Central memory CD4-positive, alpha-beta T cell (primary cell): Measurements from ENCODE around the gene PRR12.
A peak's percentile ranks its signal among the peaks of the same experiment; 100 is the strongest.

Experiments used
- DNase-seq: peaks from one replicate; pipeline ENCODE4 v3.0.0; 2022

PRR12 gene

DNA sequence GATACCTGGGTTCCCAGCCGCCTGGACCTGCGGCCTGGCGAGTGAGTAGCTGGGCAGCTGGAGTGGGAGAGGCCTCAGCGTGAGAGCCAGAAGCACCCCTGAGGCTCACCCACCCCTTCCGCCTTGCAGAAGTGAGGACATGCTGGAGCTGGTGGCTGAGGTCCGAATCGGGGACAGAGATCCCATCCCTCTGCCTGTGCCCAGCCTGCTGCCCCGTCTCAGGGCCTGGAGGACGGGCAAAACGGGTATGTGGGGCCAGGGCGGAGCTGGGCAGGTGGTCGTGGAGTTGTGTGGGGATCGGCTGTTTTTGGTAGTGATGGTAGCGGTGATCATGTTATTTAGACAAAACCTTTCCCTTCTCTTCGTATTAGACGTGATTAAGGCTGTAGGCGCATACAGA lies 55.6 kb downstream of the PRR12 start:
- no peak for DNase-seq

DNA sequence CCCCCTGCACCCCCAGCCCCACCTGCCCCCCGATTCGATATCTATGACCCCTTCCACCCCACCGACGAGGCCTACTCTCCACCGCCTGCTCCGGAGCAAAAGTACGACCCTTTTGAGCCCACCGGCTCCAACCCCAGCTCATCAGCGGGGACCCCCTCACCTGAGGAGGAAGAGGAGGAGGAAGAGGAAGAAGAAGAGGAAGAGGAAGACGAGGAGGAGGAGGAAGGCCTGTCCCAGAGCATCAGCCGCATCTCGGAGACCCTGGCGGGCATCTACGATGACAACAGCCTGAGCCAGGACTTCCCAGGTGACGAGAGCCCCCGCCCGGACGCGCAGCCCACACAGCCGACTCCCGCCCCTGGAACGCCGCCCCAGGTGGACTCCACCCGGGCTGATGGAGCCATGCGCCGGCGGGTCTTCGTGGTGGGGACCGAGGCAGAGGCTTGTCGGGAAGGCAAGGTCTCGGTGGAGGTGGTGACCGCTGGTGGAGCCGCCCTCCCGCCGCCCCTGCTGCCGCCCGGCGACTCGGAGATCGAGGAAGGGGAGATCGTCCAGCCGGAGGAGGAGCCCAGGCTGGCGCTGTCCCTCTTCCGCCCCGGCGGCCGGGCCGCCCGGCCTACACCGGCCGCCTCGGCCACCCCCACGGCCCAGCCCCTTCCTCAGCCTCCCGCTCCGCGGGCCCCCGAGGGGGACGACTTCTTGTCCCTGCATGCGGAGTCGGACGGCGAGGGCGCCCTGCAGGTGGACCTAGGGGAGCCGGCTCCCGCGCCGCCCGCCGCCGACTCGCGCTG lies 60.2 kb downstream of the PRR12 start:
- no peak for DNase-seq

GRCh38 chr19:49651820-49652550 lies 61.0 kb downstream of the PRR12 start:
- no peak for DNase-seq

DNA sequence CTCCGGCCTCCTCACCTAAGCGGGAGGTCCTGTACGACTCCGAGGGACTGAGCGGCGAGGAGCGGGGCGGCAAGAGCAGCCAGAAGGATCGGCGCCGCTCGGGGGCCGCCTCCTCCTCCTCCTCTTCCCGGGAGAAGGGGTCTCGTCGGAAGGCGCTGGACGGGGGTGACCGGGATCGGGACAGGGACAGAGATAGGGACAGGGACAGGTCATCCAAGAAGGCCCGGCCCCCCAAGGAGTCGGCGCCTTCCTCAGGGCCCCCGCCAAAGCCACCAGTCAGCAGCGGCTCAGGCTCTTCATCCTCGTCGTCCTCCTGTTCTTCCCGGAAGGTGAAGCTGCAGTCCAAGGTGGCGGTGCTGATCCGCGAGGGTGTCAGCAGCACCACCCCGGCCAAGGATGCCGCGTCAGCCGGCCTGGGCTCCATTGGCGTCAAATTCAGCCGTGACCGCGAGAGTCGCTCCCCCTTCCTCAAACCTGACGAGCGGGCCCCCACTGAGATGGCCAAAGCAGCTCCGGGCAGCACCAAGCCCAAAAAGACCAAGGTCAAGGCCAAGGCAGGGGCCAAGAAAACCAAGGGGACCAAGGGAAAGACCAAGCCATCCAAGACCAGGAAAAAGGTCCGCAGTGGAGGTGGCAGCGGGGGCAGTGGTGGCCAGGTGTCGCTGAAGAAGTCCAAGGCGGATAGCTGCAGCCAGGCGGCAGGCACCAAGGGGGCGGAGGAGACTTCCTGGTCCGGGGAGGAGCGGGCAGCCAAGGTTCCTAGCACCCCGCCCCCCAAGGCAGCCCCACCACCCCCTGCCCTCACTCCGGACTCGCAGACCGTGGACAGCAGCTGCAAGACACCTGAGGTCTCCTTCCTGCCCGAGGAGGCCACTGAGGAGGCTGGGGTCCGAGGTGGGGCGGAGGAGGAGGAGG lies 61.8 kb downstream of the PRR12 start:
- no peak for DNase-seq

DNA sequence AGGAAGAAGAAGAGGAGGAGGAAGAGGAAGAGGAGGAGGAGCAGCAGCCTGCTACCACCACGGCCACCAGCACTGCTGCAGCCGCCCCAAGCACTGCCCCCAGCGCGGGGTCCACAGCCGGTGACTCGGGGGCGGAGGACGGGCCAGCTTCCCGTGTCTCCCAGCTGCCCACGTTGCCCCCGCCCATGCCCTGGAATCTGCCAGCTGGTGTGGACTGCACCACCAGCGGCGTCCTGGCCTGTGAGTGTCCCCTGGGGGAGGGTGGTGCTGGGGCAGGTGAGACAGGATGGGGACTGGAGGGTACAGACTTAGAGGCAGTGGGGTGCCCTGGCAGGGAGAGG lies 62.5 kb downstream of the PRR12 start:
- no peak for DNase-seq

GRCh38 chr19:49654581-49654980 lies 63.6 kb downstream of the PRR12 start:
- no peak for DNase-seq

DNA sequence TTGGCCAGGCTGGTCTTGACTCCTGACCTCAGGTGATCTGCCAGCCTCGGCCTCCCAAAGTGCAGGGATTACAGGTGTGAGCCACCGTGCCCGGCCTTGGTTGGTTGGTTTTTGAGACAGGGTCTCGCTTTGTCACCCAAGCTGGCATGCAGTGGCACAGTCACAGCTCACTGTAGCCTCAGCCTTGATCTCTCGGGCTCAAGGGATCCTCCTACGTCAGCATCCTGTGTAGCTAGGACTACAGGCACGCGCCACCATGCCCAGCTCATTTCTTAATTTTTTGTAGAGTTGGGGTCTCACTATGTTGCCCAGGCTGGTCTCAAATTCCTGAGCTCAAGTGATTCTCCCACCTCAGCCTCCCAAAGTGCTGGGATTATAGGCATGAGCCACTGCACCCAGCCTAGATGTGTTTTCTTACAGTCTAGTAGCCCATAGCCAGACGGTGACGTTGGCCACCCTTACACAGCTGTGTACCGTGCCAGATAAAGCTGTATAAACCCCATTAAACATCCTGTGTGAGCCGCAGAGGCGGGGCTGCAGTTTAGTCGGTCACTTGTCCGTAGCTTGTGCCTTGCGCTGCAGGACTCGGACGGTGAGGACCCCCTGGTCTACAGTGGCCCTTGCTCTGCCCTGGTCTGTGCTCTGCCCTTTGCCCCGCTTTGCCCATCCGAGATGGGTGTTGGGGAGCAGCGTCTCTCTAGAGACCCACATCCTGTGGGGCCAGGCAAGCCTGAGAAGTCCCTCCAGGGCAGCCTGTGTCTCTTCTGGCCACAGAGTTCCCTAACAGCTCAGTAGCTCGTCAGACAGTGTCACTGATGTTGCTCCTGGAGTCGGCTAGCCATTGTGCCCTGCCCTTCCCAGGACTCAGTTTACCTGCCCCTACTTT lies 64.8 kb downstream of the PRR12 start:
- DNase-seq = no peak

GRCh38 chr19:49656456-49657109 lies 65.6 kb downstream of the PRR12 start:
- no peak for DNase-seq

DNA sequence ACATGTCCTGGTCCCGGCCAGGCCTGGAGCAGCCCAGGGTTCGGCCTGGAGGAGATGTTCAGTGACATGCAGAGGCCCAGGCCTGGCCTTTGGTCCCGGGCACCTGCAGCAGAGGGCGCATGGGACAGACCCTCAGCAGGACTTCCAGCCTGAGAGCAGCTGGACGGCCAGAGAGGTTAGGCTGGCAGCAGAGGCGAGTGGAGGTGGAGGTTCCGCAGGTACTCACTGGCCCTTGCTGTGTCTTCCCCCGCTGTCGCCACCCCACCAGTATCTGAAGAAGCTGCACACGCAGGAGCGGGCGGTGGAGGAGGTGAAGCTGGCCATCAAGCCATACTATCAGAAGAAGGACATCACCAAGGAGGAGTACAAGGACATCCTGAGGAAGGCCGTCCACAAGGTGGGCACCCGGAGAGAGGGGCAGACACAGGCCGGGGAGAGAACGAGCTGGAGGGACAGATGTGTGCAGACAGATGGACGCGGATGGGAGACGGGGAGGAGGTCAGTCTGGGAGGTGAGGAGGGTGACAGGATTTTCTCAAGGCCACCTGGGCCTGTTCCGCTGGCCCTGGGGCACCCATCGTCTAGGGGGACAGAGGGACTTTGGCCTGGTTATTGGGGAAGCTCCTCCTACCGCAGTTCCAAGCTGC lies 66.6 kb downstream of the PRR12 start:
- no peak for DNase-seq

DNA sequence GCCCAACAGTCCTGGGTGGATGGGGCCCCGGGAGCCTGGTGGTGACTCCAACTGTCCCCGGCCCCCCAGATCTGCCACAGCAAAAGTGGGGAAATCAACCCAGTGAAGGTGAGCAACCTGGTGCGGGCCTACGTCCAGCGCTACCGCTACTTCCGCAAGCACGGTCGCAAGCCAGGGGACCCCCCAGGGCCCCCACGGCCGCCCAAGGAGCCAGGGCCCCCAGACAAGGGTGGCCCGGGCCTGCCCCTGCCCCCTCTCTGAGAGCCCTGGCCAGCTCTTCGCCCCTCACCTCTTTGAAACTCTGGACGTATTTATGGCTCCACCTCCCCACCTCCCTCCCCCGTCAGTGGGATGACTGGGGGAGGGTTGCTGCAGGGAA lies 67.1 kb downstream of the PRR12 start:
- DNase-seq = no peak

DNA sequence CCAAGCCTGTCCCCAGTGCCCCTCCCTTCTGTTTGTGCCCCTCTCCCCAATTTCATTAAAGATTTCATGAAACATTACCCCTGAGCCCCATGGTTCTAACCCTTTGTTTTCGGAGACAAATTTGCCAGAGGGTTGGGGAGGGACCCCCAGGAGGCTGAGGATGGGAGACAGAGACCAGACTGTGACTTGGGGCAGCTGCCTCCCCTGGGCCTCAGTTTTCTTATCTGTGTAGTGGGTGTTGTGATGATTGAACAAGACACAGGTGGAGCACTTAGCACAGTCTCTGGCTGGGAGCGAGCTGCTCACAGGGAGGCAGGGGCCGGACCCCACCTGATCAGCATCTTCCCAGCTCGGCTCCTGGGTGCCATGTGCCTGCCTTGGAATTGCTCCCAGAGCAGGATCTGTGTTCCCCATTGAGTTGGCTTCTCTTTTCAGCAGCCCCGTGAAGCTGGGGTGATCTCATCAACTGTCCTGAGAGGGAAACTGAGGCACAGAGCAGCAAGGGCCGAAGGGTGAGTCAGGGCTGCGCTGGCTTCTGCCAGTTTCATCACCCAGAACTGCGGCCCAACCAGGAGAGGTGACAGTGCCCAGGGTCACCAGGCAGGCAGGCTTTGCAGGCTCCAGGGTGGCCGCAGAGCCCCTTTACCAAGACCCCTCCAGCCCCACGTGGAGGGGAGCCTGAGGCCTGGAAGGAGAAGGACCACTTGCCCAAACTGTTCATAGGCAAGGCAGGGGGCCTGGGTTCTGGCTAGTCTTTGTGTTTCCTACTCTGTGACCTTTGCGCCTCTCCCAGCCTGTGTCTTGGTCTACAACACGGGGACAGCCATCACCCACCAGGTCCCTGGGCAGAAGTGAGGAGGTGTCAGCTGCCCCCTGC lies 67.8 kb downstream of the PRR12 start:
- no peak for DNase-seq

GRCh38 chr19:49660338-49660961 lies 69.5 kb downstream of the PRR12 start:
- no peak for DNase-seq

GRCh38 chr19:49662011-49662410 lies 71.0 kb downstream of the PRR12 start:
- DNase-seq = no peak

DNA sequence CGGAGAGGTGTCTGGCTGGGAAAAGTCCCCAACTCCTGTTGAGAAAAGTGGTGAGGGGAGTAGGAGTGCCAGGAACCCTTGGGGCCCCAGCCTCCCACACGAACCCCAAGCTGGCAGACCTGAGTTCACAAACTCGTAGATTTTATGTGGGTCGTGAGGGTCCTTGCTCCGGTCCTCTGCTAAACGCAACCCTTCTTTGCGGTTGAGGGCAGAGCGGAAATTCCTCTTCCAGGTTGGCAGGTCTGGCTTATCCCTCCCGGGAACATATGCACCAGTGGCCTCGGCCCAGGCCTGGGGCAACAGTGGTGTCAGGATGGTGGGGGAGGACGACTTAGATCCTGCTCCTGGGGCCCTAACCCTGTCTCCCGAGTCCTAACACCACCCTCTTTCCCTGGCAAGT lies 72.2 kb downstream of the PRR12 start:
- DNase-seq = no peak

DNA sequence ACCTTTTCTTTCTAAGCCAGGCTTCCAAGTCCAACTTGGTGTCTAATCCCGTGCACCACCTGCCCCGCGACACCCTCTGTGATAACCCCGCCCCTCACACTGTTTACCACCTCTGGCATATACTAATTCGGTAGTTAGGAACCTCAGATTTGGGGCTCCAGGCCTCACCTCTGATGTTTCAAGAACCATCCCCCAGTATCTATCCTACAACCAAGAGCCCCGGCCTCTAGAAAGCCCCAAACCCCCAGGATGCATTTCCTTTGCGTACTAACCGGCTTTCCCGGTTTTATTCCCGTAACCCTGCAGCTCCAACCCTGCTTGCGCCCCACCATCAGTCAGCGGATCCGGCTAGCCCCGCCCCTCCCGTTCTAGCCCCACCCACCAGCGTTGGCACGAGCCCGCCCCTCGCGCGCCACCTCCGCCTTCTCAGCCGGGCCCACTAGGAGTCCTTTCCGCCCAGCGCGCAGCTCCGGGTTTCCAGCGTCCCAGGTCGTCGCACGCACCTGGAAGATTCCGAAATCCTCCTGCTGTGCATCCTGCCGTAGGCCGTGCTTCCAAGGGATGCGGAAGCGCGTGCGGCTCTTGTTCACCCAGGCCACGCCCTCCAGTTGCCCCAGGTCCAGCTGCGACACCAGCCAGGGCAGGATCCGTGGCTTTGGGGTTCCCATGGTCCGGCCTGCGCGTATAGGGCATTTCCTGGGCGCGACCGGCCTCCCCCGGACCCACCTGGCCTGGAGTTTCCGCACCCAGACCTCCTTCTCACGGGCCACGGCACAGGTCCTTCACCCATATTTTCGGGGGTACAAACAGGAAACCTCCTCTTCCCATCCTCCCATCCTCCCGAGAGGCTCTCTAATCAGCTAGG lies 73.4 kb downstream of the PRR12 start:
- peak; percentile 81 for DNase-seq

- DNase-seq = no peak
Measured at GRCh38 chr19:49665036-49665350, 74.0 kb downstream of the PRR12 start.

- peak; percentile 98 for DNase-seq
Measured at GRCh38 chr19:49665351-49666119, 74.6 kb downstream of the PRR12 start, which contains the start of the genes BCL2L12 and IRF3. Gene BCL2L12 (plus strand): TSS chr19:49665933. CDS start chr19:49666693, 760 bp downstream. Gene IRF3 (minus strand): TSS chr19:49665857. CDS start chr19:49664838, 1,019 bp downstream.

DNA sequence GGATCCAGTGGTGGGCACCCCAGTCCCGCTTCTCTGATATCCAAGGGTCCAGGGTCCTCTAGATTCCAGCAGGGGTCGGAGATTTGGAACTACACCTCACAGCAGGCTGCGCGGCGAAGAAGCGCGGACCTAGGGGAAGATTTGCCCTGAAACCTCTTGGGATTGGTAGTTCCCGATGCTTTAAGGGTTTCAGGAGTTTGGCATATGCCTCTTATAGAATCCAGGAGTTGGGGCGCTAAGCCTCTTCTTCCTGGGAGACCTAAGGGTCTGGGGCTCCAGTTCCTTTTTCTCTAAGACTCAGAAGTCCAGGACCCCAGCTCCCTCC lies 75.1 kb downstream of the PRR12 start:
- no peak for DNase-seq
